C4-2B (cell line): ENCODE data around the gene COL6A1.
"Not testable (repeated sequence)": the region's sequence is repeated elsewhere in the genome, so short reads cannot be mapped to it uniquely, and the experiment has no call there.

Experiments
- H3K27ac ChIP-seq: fragments of 450-650 bp; 2 replicates; pipeline ENCODE4 v1.5.1; 2017
- ZFX ChIP-seq: fragments of 450-650 bp; IDR thresholded peaks from 2 replicates; pipeline ENCODE4 v1.6.1; 2017
- TF ChIP-seq, protein P1 (sequence below): fragments of 450-650 bp; conservative IDR thresholded peaks from 2 replicates; pipeline ENCODE4 v1.5.1; 2017; ENCODE audit warnings: mild to moderate bottlenecking

COL6A1 gene

DNA sequence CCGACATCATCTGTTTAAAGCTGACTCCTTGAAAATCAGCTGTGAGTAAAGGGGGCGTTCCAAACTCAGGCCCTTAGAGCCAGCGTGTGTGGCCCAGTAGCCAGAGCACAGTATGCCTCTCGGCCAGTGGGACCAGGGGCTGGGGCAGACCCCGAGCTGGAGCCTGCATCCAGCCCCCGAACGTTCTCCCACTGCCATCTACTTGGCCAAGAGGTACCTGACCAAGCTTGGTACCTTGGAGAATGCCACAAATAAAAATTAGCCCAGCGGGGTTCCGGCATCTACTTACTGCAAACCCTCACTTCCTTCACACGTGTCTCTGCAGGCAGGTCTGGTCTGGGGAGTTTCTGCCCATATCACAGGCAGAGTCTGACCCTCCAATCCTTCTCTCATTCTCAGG lies 59.6 kb downstream of the COL6A1 start:
- no peak overlapping the region for H3K27ac ChIP-seq
- TF ChIP-seq ZFX = no peak
- TF ChIP-seq, protein P1, sequence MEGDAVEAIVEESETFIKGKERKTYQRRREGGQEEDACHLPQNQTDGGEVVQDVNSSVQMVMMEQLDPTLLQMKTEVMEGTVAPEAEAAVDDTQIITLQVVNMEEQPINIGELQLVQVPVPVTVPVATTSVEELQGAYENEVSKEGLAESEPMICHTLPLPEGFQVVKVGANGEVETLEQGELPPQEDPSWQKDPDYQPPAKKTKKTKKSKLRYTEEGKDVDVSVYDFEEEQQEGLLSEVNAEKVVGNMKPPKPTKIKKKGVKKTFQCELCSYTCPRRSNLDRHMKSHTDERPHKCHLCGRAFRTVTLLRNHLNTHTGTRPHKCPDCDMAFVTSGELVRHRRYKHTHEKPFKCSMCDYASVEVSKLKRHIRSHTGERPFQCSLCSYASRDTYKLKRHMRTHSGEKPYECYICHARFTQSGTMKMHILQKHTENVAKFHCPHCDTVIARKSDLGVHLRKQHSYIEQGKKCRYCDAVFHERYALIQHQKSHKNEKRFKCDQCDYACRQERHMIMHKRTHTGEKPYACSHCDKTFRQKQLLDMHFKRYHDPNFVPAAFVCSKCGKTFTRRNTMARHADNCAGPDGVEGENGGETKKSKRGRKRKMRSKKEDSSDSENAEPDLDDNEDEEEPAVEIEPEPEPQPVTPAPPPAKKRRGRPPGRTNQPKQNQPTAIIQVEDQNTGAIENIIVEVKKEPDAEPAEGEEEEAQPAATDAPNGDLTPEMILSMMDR = no peak

DNA sequence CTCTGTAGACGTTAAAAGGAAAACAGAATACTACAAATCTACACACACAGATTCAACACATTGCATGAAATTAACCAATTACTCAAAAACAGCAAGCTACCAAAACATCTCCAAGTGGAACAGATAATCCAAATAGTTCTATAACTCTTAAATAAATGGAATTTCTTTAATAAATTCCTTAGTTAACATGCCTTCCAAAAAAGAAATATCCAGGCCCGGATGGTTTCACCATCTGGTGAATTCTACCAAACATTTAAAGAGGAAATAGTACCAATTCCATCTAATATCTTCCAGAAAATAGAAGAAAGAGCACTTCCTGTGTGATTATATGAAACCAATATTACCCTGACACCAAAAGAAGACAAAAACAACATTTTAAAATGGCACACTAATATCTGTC lies 63.6 kb downstream of the COL6A1 start:
- TF ChIP-seq, protein P1 = no peak
- TF ChIP-seq ZFX = no peak
- H3K27ac ChIP-seq = no peak overlapping the region

DNA sequence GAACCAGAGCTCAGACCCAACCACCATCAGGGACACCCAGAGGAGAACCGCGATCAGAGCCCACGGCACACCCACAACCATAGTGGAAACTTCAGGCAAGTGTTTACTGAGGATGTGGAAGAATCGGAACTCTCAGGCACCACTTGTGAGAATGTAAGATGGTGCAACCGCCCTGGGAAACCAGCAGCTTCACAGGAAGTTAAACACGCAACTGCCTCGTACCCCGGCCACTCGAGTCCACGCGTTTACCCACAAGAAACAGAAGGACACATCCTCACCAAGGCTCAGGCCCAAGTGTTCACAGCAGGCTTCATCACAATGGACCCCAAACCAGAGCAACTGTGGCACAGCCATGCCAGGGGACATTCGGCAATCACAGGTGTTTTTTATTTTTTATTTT lies 64.9 kb downstream of the COL6A1 start:
- H3K27ac ChIP-seq = no peak overlapping the region
- TF ChIP-seq ZFX = no peak
- TF ChIP-seq, protein P1 = no peak

DNA sequence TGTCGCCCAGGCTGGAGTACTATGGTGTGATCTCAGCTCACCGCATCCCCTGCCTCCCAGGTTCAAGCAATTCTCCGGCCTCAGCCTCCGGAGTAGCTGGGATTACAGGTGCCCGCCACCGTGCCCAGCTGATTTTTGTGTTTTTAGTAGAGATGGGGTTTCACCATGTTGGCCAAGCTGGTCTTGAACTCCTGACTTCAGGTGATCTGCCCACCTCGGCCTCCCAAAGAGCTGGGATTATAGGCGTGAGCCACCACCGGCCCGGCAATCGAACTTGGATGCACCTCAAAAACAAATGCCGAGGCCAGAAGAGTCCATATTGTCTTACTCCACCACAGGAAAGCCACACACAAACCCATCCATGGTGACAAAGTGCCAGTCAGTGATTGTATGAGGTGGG lies 65.3 kb downstream of the COL6A1 start:
- not testable (repeated sequence) for H3K27ac ChIP-seq

DNA sequence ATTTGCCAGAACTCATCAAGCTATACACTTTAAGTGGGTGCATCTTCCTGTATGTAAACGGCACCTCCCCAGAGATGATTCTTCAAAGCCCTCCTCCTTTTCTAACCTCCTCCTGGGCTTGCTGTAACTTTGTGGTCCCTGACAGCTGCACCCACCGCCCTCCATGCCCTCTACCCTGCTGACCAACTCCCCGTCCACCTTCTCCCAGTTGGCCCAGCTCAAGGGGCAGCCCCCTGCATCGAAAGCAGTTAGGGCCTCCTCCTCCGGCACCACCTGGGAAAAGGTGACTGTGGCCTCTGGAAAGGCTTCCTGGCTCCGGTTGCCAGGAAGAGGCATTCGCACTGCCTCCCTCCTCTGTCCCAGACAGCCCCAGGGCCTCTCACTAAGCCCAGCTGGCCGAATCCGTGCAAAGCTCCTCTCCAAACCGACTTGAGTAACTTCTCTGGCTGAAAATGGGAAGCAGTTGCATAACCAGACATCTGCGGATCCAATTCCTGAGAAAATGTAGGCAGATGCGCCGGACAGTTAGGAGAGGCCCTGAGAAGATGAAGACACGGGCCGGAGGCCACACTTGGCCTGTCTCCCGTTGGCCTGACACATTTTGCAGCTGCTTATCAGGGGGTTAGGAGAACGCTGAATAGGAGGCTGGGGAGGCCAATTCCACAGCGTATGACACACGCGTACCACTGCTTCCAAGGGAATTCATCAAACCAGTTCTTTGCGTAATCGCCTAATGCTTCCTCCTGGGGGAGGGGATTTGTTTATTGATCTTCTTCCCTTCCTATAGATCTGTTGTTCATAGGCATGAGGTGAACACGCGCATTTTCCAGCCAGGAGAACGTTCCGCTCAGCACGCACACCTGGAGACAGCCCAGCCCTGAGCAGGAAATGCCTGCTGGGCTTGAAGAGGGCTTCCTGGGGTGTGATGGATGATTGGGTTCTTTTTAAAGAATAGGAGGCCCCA lies 67.6 kb downstream of the COL6A1 start:
- peak overlapping the region; percentile 14 for H3K27ac ChIP-seq
- TF ChIP-seq, protein P1 = no peak
- TF ChIP-seq ZFX = no peak

DNA sequence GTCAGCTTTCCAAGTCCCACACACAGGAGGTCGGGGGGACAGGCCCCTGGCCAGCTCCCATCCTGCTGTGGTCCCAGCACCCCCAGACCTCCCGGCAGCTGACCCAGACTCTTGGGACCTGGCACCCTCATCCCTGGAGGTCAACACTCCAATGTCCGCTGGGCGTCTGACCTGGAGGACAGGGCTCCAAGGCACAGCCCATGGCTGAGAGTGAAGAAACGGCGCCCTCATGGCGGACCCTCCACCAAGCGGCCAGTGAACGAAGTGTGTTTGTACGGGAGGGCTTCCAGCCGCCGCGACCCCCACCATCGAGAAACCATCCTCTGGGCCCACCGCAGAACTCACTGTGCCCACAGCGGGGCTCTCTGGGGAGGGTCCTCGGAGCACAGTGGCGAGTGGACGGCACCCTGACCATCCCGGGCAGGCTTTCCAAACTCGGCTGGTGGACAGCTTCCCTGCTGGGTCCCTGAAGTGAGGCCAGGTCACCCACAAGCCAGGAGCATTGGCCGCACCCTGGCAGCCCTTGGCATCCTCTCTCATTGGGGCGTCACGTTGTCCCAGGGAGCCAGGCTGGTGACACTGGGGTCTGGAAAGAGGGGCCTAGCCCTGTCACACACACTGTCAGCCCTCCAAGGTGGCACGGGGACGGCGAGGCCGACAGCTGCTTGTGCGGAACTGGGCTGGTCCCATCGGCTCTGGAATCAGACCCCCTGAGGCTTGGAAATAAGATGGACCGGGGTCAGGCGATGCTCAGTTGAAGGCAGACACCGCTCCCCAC lies 68.5 kb downstream of the COL6A1 start:
- peak overlapping the region; percentile 14 for H3K27ac ChIP-seq

DNA sequence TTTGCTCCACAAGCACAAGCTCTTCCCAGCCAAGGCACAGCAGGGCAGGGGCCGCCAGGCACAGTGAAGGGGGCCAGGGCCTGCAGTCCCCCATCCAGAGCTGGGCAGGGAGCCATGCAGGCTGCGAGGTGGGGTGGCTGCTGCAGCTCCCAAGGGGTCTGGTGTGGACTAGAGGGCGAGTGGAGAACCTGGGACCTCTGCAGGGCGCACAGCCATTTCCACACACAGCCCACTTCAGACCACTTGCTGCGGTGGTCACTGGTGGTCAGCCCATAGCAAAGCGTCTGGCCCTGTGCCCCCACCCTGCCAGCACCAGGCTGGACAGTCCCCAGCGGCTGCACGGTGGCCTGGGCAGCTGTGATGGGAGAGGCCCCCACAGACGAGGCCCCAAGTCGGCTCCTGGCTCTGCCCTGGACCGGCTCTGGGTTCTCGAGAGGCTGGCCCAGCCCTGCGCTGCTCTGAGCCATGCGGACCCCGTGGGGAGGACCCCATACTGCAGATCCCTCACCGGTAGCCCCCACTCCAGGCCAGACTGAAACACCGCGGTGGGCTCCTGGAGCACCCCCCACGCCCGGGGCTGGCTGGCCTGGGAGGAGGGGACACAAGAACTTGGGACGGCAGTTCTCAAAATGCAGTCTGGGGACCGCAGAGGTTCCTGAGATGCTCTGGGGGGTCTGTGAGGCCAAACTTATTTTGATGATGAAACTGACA lies 69.3 kb downstream of the COL6A1 start:
- TF ChIP-seq, protein P1 = no peak
- no peak for TF ChIP-seq ZFX
- H3K27ac ChIP-seq = no peak overlapping the region

More for the DNA sequence above, 68.5 kb downstream of the COL6A1 start:
- TF ChIP-seq, protein P1 = no peak
- TF ChIP-seq ZFX = no peak
